Ascending aorta (tissue), 2 donors: ENCODE data around the gene SRC. TPM values are rescaled to one million over a fixed set of nuclear protein-coding genes. Genes with fewer than 3 reads are reported as not detected.

Experiments
- DNase-seq, 2 donors: peaks; one replicate each; pipeline ENCODE4 v3.0.0-alpha.2; 2019; ENCODE audit warnings: low spot score in 2 of 2
- H3K27ac ChIP-seq, 2 donors: fragments of 200-600 bp; sonication (generic); one replicate each; pipeline ENCODE4 v1.5.1; 2016 to 2017; ENCODE audit warnings: mild to moderate bottlenecking in 1 of 2
- H3K27me3 ChIP-seq: fragments of 200-600 bp; sonication (generic); one replicate; pipeline ENCODE4 v1.5.1; 2017
- H3K36me3 ChIP-seq, 2 donors: fragments of 200-600 bp; sonication (generic); one replicate each; pipeline ENCODE4 v1.5.1; 2016
- H3K4me1 ChIP-seq, 2 donors: fragments of 200-600 bp; sonication (generic); one replicate each; pipeline ENCODE4 v1.5.1; 2016 to 2017; ENCODE audit warnings: mild to moderate bottlenecking in 1 of 2
- H3K4me3 ChIP-seq, 2 donors: fragments of 200-600 bp; sonication (generic); one replicate each; pipeline ENCODE4 v1.5.1; 2016 to 2017; ENCODE audit warnings: mild to moderate bottlenecking in 1 of 2
- H3K9me3 ChIP-seq, 2 donors: fragments of 200-600 bp; sonication (generic); one replicate each; pipeline ENCODE4 v1.5.1; 2016
- CTCF ChIP-seq, 3 experiments: fragments of 200-600 bp in 2 of 3; fragments of 450-650 bp in 1 of 3; sonication (generic) in 2 of 3; IDR thresholded peaks; one replicate each; pipeline ENCODE4 v1.5.1; 2016 to 2019; ENCODE audit warnings: antibody characterized with exemption in 3 of 3, mild to moderate bottlenecking in 1 of 3, moderate library complexity in 1 of 3
- intact Hi-C: fragments of 100-400 bp; cut with DNase I; formaldehyde crosslinking; loops from one replicate; pipeline ENCODE4 v1.15.1; 2023
- total RNA-seq: library from RNA; depleted of rRNA; stranded (reverse); fragments of >200 nt; gene quantifications from one replicate; pipeline ENCODE4 v1.1.0, GENCODE V29; 2016

The SRC gene
- total RNA-seq, 1 donor from 2014 or later = 67.4 TPM

- no peaks in the 10 kb centered on the region for H3K9me3 ChIP-seq
- peak in 1 of 2 donors; percentile 68 for DNase-seq
- H3K4me1 ChIP-seq = peaks cover 9 to 52% of the 10 kb centered on the region in 2 donors
- peaks cover 0 to 4% of the 10 kb centered on the region in 2 donors for H3K36me3 ChIP-seq
- TF ChIP-seq CTCF (IDR thresholded peaks at IDR 0.05) = no peak
- peak overlapping the region; percentile 73 to 88 for H3K27ac ChIP-seq
- H3K4me3 ChIP-seq = peak overlapping the region in 1 of 2 donors; percentile 48
- H3K27me3 ChIP-seq = no peaks in the 10 kb centered on the region
- intact Hi-C loops = loop anchor here (2.0 kb wide), 2 partner anchors 27 to 61 kb away; no protein-coding TSS in a partner anchor
These were observed 11.8 kb downstream of the SRC start for GRCh38 chr20:37357481-37358365.

GRCh38 chr20:37358366-37359150, 12.6 kb downstream of the SRC start:
- intact Hi-C loops = no loop called here
- H3K27me3 ChIP-seq = no peaks in the 10 kb centered on the region
- peaks cover 9 to 52% of the 10 kb centered on the region in 2 donors for H3K4me1 ChIP-seq
- peaks cover 0 to 4% of the 10 kb centered on the region in 2 donors for H3K36me3 ChIP-seq
- H3K4me3 ChIP-seq = peak overlapping the region; percentile 20 to 48
- peak overlapping the region; percentile 73 to 88 for H3K27ac ChIP-seq
- peak in 1 of 2 donors; percentile 78 for DNase-seq
- H3K9me3 ChIP-seq = no peaks in the 10 kb centered on the region
- TF ChIP-seq CTCF (IDR thresholded peaks at IDR 0.05) = no peak

- intact Hi-C loops = no loop called here
- TF ChIP-seq CTCF (IDR thresholded peaks at IDR 0.05) = no peak
- no peaks in the 10 kb centered on the region for H3K9me3 ChIP-seq
- H3K27ac ChIP-seq = peak overlapping the region; percentile 73 to 88
- H3K27me3 ChIP-seq = no peaks in the 10 kb centered on the region
- no peak for DNase-seq
- H3K4me3 ChIP-seq = no peak overlapping the region
- no peaks in the 10 kb centered on the region for H3K36me3 ChIP-seq
- peaks cover 9 to 47% of the 10 kb centered on the region in 2 donors for H3K4me1 ChIP-seq
These were observed 13.4 kb downstream of the SRC start for GRCh38 chr20:37359331-37359730.

- DNase-seq = no peak
- Histone ChIP-seq H3K27me3 (no peaks in the 10 kb centered on the region), H3K4me3 (no peak overlapping the region), H3K36me3 (peaks cover 0 to 3% of the 10 kb centered on the region in 2 donors), H3K9me3 (no peaks in the 10 kb centered on the region), H3K4me1 (peaks cover 9 to 42% of the 10 kb centered on the region in 2 donors), H3K27ac (peak overlapping the region in 1 of 2 donors; percentile 73)
- intact Hi-C loops = no loop called here
- TF ChIP-seq CTCF (IDR thresholded peaks at IDR 0.05) = no peak
These were observed 13.9 kb downstream of the SRC start for GRCh38 chr20:37359836-37360235.

- Histone ChIP-seq H3K27me3 (no peaks in the 10 kb centered on the region), H3K4me1 (peaks cover 9 to 36% of the 10 kb centered on the region in 2 donors), H3K36me3 (peaks cover 3 to 7% of the 10 kb centered on the region in 2 donors), H3K4me3 (no peak overlapping the region), H3K9me3 (no peaks in the 10 kb centered on the region), H3K27ac (no peak overlapping the region)
- DNase-seq = peak in 1 of 2 donors; percentile 35
- no peak for TF ChIP-seq CTCF (IDR thresholded peaks at IDR 0.05)
- intact Hi-C loops = no loop called here
These were observed 14.6 kb downstream of the SRC start for GRCh38 chr20:37360391-37361115.
